Neural cell (in vitro differentiated cells): ENCODE measurements around the gene CPXM2. TPM values are rescaled to one million over a fixed set of nuclear protein-coding genes. Genes with fewer than 3 reads are reported as not detected.

Experiments
- H2AFZ ChIP-seq: fragments of 200-600, 300-800 bp; sonication (generic), shearing (Covaris generic); 2 replicates; pipeline ENCODE4 v1.6.0; 2014; ENCODE audit warnings: low read depth, mild to moderate bottlenecking, antibody characterized with exemption, low read length, moderate library complexity
- H3F3A ChIP-seq: fragments of 200-600 bp; shearing (Covaris generic); 2 replicates; pipeline ENCODE4 v1.6.1; 2016; ENCODE audit warnings: mild to moderate bottlenecking, moderate library complexity, mixed read lengths, antibody characterized with exemption, low read length; ENCODE audit not compliant: insufficient read depth, poor library complexity, severe bottlenecking
- H3K27ac ChIP-seq: fragments of 200-600, 300-800 bp; sonication (generic), shearing (Covaris generic); 2 replicates; pipeline ENCODE4 v1.5.1; 2014; ENCODE audit warnings: mild to moderate bottlenecking, low read length, moderate library complexity
- H3K27me3 ChIP-seq: fragments of 300-800, 200-600 bp; sonication (generic), shearing (Covaris generic); 2 replicates; pipeline ENCODE4 v1.6.0; 2014; ENCODE audit warnings: mild to moderate bottlenecking, low read depth, low read length, moderate library complexity; ENCODE audit not compliant: insufficient read depth
- H3K36me3 ChIP-seq: fragments of 300-800, 200-600 bp; sonication (generic), shearing (Covaris generic); 2 replicates; pipeline ENCODE4 v1.5.1; 2014; ENCODE audit warnings: mild to moderate bottlenecking, antibody characterized with exemption, low read length, moderate library complexity; ENCODE audit not compliant: insufficient read depth
- H3K4me2 ChIP-seq: fragments of 300-800, 200-600 bp; sonication (generic), shearing (Covaris generic); 2 replicates; pipeline ENCODE4 v1.6.0; 2014; ENCODE audit warnings: mild to moderate bottlenecking, low read length
- H3K4me3 ChIP-seq: fragments of 300-800, 200-600 bp; sonication (generic), shearing (Covaris generic); 2 replicates; pipeline ENCODE4 v1.5.1; 2014; ENCODE audit warnings: mild to moderate bottlenecking, low read length, moderate library complexity
- H3K79me2 ChIP-seq: fragments of 200-600 bp; shearing (Covaris generic); replicated peaks from 2 replicates; pipeline ENCODE4 v1.6.0; 2014; ENCODE audit warnings: mild to moderate bottlenecking, low read length, moderate library complexity; ENCODE audit not compliant: insufficient read depth
- H3K9ac ChIP-seq: fragments of 300-800, 200-600 bp; sonication (generic), shearing (Covaris generic); 2 replicates; pipeline ENCODE4 v1.6.1; 2016; ENCODE audit warnings: mild to moderate bottlenecking, low read length, mixed read lengths
- H3K9me2 ChIP-seq: fragments of 200-600 bp; shearing (Covaris generic); 2 replicates; pipeline ENCODE4 v1.6.1; 2016; ENCODE audit warnings: mild to moderate bottlenecking, low read length, mixed read lengths; ENCODE audit not compliant: insufficient read depth
- H3K9me3 ChIP-seq: fragments of 200-600, 300-800 bp; sonication (generic), shearing (Covaris generic); 2 replicates; pipeline ENCODE4 v1.6.1; 2016; ENCODE audit warnings: mild to moderate bottlenecking, mixed run types, low read length, moderate library complexity, mixed read lengths
- H4K20me1 ChIP-seq: fragments of 200-600 bp; shearing (Covaris generic); 2 replicates; pipeline ENCODE4 v1.6.1; 2016; ENCODE audit warnings: mild to moderate bottlenecking, mixed run types; ENCODE audit not compliant: insufficient read depth
- CTCF ChIP-seq: fragments of 450-650 bp; IDR thresholded peaks from 2 replicates; pipeline ENCODE4 v1.5.1; 2014; ENCODE audit warnings: antibody characterized with exemption, mild to moderate bottlenecking, moderate library complexity; ENCODE audit not compliant: poor library complexity, severe bottlenecking
- EP300 ChIP-seq: fragments of 450-650 bp; conservative IDR thresholded peaks from 2 replicates; pipeline ENCODE4 v1.6.1; 2014; ENCODE audit warnings: antibody characterized with exemption, mild to moderate bottlenecking, moderate library complexity; ENCODE audit not compliant: poor library complexity, severe bottlenecking
- EZH2 ChIP-seq: fragments of 200-600, 300-800 bp; shearing (Covaris generic), sonication (generic); IDR thresholded peaks from 2 replicates; pipeline ENCODE4 v1.6.1; 2014; ENCODE audit warnings: antibody characterized with exemption, low read length, borderline replicate concordance, mild to moderate bottlenecking; ENCODE audit not compliant: insufficient read depth, poor library complexity, severe bottlenecking
- MXI1 ChIP-seq: fragments of 450-650 bp; conservative IDR thresholded peaks from 2 replicates; pipeline ENCODE4 v1.6.1; 2014; ENCODE audit warnings: antibody characterized with exemption, mild to moderate bottlenecking; ENCODE audit not compliant: poor library complexity, severe bottlenecking
- POLR2AphosphoS5 ChIP-seq: IDR thresholded peaks from 2 replicates; pipeline ENCODE4 v1.6.1; 2012
- RAD21 ChIP-seq: fragments of 450-650 bp; conservative IDR thresholded peaks from 2 replicates; pipeline ENCODE4 v1.6.1; 2014; ENCODE audit warnings: antibody characterized with exemption, mild to moderate bottlenecking, moderate library complexity
- REST ChIP-seq: IDR thresholded peaks from 2 replicates; pipeline ENCODE4 v1.6.1; 2012; ENCODE audit warnings: borderline replicate concordance
- SMC3 ChIP-seq: fragments of 450-650 bp; conservative IDR thresholded peaks from 2 replicates; pipeline ENCODE4 v1.6.1; 2014; ENCODE audit warnings: antibody characterized with exemption, mild to moderate bottlenecking, moderate library complexity; ENCODE audit not compliant: poor library complexity
- TAF1 ChIP-seq: IDR thresholded peaks from 2 replicates; pipeline ENCODE4 v1.6.1; 2012; ENCODE audit warnings: low read depth
- polyA plus RNA-seq: library from polyadenylated mRNA; depleted of rRNA; stranded (reverse); fragments of >200 nt; gene quantifications from 2 replicates; pipeline ENCODE4 v1.2.3, GENCODE V29; 2014

Gene CPXM2
- polyA plus RNA-seq, 1 donor from 2014 or later: not detected

- Histone ChIP-seq H3K9me3 (no peaks in the 10 kb centered on the region), H3F3A (no peaks in the 10 kb centered on the region), H3K9me2 (no peaks in the 10 kb centered on the region), H3K27ac (no peak overlapping the region), H3K36me3 (no peaks in the 10 kb centered on the region), H3K79me2 (no peaks in the 10 kb centered on the region), H3K27me3 (no peaks in the 10 kb centered on the region), H3K4me3 (no peak overlapping the region), H2AFZ (no peak overlapping the region), H3K4me2 (no peak overlapping the region), H4K20me1 (no peaks in the 10 kb centered on the region), H3K9ac (no peak overlapping the region)
- TF ChIP-seq REST (no peak), EP300 (no peak), SMC3 (no peak), MXI1 (no peak), EZH2 (no peak), CTCF (no peak), RAD21 (no peak)
These were observed 52.9 kb downstream of the CPXM2 start for GRCh38 chr10:123838596-123839310.

GRCh38 chr10:123837756-123838155 lies 53.9 kb downstream of the CPXM2 start:
- no peak overlapping the region for H3K4me3 ChIP-seq
- H3K4me2 ChIP-seq: no peak overlapping the region
- no peak for TF ChIP-seq MXI1
- TF ChIP-seq CTCF: no peak
- no peak for TF ChIP-seq SMC3
- TF ChIP-seq EP300: no peak
- no peak for TF ChIP-seq TAF1
- TF ChIP-seq EZH2: no peak
- no peak for TF ChIP-seq POLR2AphosphoS5
- TF ChIP-seq REST: no peak
- TF ChIP-seq RAD21: no peak
- H4K20me1 ChIP-seq: no peaks in the 10 kb centered on the region
- H3K36me3 ChIP-seq: no peaks in the 10 kb centered on the region
- no peaks in the 10 kb centered on the region for H3K9me2 ChIP-seq
- no peaks in the 10 kb centered on the region for H3F3A ChIP-seq
- H3K79me2 ChIP-seq: no peaks in the 10 kb centered on the region
- H3K9me3 ChIP-seq: no peaks in the 10 kb centered on the region
- no peaks in the 10 kb centered on the region for H3K27me3 ChIP-seq
- no peak overlapping the region for H2AFZ ChIP-seq
- no peak overlapping the region for H3K9ac ChIP-seq
- no peak overlapping the region for H3K27ac ChIP-seq
